HG03558 (cell line): Measurements from ENCODE around the gene GMNN.
"Not testable (repeated sequence)": the region's sequence is repeated elsewhere in the genome, so short reads cannot be mapped to it uniquely, and the experiment has no call there.

Experiments used
- ATAC-seq: cut with Tn5 transposase; IDR thresholded peaks from one replicate; pipeline ENCODE4 v1.9.1; 2021; ENCODE audit warnings: moderate number of reproducible peaks; ENCODE audit not compliant: unreplicated experiment; ENCODE audit errors: extremely low read depth

Gene GMNN

DNA sequence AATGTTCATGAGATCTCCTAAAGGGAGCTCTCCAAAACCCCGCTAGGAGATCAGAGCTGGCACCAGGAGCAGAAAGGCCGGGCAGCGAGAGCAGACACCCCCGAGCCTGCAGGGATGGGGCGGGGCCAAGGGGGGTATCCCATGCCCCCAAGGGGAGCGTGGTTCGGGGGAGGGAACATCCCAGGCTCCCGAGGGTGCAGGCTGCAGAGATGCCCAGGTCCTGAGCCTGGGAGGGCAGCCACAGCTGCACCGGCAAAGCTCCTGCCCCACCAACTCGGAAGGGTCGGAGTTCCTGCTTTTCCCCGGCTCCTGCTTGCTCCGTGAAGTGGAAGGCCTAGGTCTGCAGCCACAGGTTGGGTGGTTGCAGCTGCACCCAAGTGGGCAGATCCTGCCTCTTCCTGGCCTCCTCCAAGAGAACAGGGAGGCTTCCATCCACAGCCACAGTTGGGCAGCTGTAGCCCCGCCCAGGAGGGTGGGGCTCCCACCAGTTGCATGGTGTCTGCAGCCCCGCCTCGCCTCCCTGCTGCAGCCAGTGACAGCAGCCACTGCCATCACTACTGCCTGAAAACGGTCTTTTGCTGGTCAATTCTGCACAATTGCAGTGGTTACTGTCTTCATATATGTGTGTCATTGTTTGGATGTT, 13.4 kb upstream of the GMNN start:
- no peak for ATAC-seq

- ATAC-seq, result no peak
These were observed 12.9 kb upstream of the GMNN start for GRCh38 chr6:24761851-24762250.

GRCh38 chr6:24763578-24763977, 11.2 kb upstream of the GMNN start:
- no peak for ATAC-seq

DNA sequence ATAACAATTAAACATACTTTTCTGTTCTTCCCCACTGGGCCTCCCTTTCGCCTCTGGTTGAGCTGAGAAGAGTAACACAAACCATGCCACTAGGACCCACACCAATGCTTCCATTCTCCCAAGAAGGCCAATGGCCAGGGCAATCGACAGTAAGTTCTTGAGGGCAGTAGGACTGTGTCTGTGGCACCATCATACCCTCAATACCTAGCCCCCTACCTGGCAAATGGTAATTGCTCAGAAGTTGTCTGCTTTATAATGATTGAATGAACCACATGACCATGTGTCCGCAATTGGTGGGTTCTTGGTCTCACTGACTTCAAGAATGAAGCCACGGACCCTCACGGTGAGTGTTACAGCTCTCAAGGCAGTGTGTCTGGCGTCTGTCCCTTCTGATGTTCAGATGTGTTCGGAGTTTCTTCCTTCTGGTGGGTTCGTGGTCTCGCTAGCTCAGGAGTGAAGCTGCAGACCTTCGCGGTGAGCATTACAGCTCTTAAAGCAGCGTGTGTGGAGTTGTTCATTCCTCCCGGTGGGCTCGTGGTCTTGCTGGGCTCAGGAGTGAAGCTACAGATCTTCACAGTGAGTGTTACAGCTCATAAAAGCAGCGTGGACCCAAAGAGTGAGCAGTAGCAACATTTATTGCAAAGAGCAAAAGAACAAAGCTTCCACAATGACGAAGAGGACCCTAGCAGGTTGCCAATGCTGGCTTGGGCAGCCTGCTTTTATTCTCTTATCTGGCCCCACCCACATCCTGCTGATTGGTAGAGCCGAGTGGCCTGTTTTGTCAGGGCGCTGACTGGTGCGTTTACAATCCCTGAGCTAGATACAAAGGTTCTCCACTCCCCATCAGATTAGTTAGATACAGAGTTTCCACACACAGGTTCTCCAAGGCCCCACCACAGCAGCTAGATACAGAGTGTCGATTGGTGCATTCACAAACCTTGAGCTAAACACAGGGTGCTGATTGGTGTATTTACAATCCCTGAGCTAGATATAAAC, 9.6 kb upstream of the GMNN start:
- ATAC-seq, result not testable (repeated sequence)

GRCh38 chr6:24765968-24766367, 8.8 kb upstream of the GMNN start:
- ATAC-seq, result not testable (repeated sequence)

DNA sequence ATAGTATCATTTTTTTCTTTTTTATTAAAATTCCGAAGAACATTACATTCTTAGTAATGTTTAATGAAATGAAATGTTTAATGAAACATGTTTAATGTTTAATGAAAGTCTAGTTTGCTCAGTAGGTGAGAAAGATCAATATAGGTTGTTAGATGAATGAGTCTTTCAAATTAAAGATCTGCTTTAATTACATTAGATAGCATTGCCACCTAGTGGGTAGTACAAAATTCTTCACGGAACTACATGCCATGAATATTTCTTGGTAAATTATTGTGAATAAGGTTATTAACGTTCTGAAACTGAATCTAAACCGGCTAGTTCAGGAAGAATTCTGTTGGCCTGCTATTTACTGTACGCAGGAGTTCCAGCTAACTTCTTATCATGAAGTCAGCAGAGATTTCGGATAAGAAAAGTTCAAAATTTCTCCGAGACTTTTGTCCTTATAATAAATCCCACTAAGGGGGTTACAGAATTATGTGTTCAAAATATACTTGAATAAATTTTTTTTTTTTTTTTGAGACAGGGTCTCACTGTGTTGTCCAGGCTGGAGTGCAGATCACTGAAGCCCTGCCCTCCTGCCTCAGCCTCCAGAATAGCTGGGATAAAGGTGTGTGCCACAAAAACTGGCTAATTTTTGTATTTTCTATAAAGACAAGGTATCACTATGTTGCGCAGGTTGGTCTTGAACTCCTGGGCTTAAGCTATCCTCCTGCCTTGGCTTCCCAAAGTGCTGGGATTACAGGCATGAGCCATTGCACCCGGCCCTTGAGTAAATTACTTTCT, 7.9 kb upstream of the GMNN start:
- peak; percentile 59 for ATAC-seq

DNA sequence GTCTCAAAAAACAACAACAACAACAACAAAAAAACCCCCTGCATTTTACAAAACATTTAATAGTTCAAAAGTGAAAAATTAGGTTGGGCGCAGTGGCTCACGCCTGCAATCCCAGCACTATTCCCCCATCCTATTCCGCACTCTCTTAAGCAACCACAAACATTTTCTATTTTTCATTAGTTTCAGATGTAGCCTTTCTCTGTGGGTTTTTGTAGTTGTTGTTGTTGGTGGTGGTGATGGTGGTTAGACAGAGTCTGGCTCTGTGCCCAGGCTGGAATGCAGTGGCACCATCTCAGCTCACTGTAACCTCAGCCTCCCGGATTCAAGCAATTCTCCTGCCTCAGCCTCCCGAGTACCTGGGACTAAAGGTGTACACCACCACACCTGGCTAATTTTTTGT, 6.4 kb upstream of the GMNN start:
- no peak for ATAC-seq

DNA sequence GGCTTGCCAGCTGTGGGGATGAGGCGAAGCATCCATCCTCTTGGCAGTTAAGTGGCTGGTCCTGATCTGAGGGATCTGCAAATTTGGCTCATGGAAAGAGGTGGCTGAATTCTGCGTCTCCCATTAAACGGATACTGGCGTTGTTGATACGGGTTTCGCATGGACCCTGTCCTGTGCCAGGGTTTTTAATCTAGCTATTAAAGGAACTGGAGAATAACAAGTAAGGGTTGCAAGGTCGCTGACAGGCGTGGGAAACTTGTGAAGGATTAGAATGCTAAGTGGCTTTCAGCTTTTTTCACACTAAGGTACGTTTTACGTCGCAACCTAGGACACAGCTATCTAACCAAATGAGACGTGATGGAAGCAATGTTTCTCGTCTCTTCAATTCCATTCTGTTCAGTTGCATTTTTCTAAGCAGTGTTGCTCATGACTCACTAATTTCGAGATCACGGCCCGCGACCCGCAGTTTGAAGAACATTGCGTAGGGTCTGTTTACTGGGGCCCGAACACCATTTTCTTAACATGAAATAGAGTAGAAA, 852 bp downstream of the GMNN start:
- no peak for ATAC-seq

- no peak for ATAC-seq
These were observed 2.5 kb downstream of the GMNN start for GRCh38 chr6:24777227-24777626.

GRCh38 chr6:24778121-24778520, 3.4 kb downstream of the GMNN start:
- ATAC-seq, result no peak

DNA sequence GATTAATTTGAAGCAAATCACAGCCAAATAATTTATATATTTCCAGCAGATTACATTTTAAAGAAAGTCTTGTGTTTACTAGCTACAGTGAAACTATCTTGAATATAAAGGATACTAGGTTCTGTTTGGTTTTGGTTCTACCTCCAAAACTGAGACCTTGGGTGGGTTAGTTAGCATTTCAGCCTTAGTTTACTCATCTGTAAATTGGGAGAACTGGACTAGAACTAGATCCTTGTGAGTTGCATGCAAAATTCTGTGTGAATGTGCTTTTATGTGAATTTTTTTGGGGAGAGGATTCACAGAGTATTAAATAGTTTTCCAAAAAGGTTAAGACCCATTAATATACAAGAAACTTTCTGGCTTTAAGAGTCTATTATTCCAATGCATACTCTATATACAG, 4.1 kb downstream of the GMNN start:
- ATAC-seq, result no peak

- ATAC-seq, result no peak
These were observed 4.8 kb downstream of the GMNN start for GRCh38 chr6:24779416-24780016.

DNA sequence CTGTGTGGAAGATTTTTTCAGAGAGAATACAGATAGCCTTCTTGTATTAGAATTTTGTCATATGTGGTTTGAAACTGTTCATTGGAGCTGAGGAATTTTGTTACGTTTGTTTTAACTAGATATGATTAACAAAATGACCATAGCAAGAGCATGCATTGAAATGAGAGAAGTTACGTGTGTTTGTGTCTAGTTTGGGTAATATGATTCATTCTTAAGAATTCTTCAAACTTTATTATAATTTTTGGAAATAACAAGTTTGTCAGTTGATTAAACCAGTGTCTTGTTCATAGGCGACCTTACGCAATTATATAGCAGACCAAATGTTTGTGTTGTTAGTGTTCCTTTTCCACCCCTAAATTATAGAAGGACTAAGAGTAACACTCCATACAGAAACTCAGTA, 5.5 kb downstream of the GMNN start:
- no peak for ATAC-seq

DNA sequence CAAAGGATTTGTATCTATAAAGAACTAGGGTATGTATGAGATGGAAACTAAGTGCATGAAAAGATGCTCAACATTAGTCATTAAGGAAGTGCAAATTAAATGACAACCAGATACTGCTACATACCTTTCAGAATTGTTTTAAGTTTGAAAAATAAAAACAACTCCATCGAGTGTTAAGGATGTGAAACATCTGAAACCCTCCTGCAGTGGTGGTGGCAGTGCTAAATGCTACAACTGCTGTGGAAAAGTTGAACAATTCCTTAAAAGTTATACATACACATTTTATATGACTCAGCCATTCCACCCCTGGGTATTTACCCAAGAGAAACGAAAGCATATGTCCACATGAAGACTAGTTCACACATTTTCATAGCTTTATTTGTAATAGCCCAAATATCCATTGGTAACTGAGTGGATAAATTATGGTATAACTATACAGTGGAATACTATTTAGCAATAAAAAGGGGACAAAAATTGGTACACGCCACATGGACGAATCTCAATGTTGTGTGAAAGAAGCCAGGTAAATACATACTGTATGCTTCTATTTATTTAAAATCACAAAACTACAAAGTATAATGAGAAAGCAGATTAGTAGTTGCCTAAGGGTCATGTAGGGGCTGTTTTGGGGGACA, 13.4 kb downstream of the GMNN start:
- no peak for ATAC-seq

- ATAC-seq, result no peak
These were observed 20.4 kb downstream of the GMNN start for GRCh38 chr6:24795106-24795505.

- no peak for ATAC-seq
These were observed 22.0 kb downstream of the GMNN start for GRCh38 chr6:24796616-24797290.

DNA sequence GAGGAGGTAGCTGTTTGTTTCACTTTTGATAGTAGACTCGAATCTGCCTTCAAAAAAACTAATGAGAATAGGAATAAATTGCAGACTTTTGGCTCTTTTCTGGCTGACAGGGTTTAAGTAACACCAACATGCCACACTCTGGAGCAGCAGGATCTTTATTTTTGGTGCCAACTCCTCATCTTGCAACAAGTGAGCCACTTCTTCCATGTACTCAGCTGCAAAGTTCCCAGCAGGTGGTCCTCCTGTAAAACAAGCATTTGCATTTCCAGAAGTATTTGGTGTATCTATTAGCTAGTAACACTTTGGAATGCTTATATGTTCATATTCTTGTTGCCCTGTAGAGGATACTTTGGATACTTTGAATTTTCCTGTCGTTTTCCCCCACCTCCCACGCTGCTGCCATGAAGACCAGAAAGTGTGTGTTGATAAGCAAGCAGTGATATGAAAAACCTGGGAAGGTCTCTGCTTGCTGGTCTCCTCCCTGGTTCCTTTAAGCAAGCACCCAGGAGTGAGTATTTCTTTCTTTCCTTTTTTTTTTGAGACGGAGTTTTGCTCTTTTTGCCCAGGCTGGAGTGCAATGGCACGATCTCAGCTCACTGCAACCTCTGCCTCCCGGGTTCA, 23.0 kb downstream of the GMNN start:
- no peak for ATAC-seq

- no peak for ATAC-seq
These were observed 24.2 kb downstream of the GMNN start, which contains the start of gene ARMH2 for GRCh38 chr6:24798740-24799540. TSS of gene ARMH2 (minus strand) at chr6:24798917. CDS start at chr6:24798857, 60 bp downstream.
